GM10266 (cell line): ENCODE data around the gene CRB1.
A peak's percentile ranks its signal among the peaks of the same experiment; 100 is the strongest.

ENCODE experiments used
- DNase-seq: peaks from one replicate; pipeline ENCODE4 v3.0.0; 2012; ENCODE audit errors: extremely low spot score
- TF ChIP-seq, protein P1 (sequence below): IDR thresholded peaks from 2 replicates; pipeline ENCODE4 v1.5.1; 2012; ENCODE audit warnings: mild to moderate bottlenecking, low read depth; ENCODE audit not compliant: control insufficient read depth, insufficient read depth; ENCODE audit errors: missing control alignments

The CRB1 gene

DNA sequence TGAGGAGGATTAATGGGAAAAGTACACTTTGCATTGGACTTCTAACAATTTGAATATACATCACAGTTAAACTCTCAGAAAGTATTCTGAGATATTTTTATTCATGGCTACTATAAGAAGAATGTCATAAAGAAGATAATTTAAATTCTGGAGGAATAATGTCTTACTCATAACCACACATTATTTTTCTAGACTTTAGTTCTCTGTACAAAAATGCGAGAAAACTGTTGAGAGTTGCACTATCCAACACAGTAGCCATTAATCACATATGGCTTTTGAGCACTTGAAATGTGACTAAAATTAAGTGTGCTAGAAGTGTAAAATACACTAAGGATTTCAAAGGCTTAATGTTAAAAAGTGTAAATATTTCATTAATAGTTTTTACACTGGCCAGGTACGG lies 53.8 kb downstream of the CRB1 start:
- DNase-seq = no peak
- TF ChIP-seq, protein P1, sequence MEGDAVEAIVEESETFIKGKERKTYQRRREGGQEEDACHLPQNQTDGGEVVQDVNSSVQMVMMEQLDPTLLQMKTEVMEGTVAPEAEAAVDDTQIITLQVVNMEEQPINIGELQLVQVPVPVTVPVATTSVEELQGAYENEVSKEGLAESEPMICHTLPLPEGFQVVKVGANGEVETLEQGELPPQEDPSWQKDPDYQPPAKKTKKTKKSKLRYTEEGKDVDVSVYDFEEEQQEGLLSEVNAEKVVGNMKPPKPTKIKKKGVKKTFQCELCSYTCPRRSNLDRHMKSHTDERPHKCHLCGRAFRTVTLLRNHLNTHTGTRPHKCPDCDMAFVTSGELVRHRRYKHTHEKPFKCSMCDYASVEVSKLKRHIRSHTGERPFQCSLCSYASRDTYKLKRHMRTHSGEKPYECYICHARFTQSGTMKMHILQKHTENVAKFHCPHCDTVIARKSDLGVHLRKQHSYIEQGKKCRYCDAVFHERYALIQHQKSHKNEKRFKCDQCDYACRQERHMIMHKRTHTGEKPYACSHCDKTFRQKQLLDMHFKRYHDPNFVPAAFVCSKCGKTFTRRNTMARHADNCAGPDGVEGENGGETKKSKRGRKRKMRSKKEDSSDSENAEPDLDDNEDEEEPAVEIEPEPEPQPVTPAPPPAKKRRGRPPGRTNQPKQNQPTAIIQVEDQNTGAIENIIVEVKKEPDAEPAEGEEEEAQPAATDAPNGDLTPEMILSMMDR = no peak

DNA sequence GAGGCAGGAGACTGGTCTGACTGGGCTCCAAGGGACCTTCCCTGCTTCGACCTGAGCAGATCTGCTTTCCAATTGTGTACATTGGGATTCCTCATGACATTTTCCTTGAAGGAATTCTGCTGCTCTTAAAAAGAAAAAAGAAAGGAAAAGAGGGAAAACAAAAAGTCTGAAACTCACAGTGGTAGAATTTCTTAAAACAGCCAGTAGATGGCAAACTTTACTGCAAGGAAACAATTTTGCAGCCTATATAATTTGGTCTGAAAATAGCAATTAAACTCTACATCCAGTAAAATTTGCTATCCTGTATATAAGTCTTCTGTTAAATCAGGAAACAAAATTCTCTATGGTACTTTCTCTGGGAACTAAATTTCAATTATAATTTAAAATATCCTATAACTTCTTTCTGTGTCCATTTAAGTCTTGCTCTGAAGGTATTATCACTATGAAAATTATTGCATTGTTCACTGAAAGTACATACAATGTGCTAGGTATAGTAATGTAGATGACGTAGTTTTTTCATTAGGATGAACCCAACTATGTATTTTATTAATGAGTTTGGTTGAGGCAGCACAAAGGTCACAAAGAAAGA lies 59.8 kb downstream of the CRB1 start:
- TF ChIP-seq, protein P1 = peak; percentile 50
- no peak for DNase-seq

DNA sequence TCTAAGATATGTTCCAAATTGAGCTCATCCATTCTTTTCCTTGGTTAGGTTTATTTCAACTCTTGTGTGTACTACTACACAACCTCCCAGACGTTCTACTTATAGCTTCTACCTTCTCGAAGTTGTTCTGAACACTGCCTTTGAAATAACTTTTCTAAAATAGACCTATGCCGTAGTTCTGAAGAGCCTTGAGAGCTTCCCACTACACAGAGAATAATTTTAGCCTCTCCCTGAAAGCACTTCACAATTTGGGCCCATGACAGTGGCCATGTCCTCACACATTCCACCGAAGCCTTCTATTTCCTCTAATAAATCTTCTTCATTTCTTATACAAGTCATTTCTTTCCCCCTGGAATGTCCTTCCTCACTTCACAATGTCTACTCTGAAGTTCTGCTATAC lies 62.2 kb downstream of the CRB1 start:
- no peak for DNase-seq
- TF ChIP-seq, protein P1 = no peak

DNA sequence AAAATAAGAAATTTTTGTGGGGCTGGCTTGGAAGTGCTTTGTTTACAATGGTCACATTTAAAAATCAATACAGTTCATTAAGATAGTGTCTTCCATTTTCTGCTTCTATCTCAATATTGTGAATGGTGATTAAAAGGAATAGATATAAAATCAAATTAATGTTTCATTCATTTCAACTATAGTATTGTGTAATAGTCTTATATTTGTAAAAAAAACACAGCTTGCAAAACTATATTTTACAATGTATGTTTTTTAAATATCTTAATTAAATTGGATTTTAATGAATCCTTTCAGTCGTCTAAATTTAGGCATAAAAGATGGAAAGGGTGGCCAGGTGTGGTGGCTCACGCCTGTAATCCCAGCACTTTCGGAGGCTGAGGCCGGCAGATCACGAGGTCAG lies 63.5 kb downstream of the CRB1 start:
- no peak for DNase-seq
- TF ChIP-seq, protein P1 = no peak

DNA sequence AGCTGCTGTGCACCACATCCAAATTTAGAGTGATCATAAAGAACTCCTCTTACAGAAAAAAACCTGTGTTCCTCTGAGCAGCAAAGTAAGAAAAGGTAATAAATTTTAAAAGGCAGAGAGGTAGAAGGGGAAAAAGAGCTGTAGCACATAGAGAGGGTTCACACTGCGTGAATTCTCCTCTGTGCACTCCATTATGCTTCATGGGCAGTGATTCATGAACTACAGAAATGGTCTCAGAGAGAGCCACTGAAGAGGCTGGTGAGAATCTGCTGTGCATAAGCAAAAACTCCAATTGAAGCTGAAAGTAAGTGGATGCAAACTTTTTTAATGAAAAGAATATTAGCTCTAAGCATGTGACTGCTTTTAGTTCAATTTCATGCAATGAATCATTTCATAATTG lies 65.0 kb downstream of the CRB1 start:
- DNase-seq = no peak
- TF ChIP-seq, protein P1 = no peak

DNA sequence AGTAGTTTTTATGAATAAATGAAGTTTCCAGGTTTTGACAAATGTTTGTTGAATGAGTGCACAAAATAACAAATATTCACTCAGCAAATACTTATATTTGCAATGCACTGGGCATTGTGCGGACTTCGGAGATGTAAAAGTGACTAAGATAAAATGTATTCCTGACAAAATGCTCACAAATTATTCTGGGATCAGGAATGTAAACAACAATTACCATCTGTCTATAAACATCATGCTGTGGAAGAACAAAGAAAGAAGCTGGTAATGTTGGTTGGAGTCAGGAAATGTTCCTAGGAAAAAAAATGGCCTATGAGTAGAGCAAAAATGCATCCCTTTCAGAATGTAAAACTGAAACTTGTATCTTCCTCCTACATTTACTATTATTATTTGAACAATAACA lies 68.5 kb downstream of the CRB1 start:
- TF ChIP-seq, protein P1 = no peak
- no peak for DNase-seq

DNA sequence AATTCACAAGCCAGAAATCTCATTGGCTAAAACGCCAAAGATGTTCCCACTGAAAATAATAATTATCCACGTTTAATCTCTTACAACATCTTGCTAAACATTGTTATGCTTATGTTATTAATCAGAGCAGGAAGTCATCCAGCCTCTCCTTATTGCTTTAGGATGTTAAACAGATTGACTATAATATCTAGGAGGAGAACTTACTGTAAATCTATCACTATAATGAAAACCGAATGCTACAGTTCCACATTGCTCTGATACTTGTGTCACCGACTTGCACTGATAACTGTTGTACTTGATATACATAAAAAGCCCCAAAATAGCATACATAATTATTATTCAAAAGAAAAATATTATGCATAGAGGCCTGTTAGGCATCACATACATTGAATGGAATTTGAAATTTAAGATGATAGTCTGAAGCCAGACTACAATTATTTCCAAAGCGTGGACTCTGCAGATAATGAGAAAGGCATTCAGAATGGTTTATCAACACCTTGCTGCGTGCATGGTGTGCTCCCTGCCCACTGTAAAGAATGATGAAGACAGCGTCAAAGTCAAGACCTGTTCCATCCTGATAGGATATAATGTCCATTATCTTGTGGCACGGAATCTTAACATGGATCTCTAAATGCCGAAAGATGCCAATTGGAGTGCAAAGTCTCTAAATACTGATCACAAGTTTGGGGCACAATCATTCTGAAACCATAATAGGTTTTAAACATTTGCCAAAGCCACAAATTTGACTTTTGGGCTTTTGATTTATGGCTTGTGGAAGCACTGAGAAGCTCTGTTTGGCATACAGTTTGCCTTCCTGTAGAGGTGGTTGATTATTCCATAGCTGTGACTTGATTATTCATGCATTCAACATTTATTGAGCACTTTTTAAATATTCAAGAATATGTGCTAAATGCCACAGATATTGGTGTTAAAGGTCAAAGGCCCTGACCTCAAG lies 71.3 kb downstream of the CRB1 start:
- TF ChIP-seq, protein P1 = no peak
- no peak for DNase-seq
